Epithelial cell of esophagus (primary cell): ENCODE measurements around the gene MYO9B.

Experiments used
- DNase-seq: peaks from one replicate; pipeline ENCODE4 v3.0.0; 2010; ENCODE audit warnings: low read depth
- H3K4me3 ChIP-seq: 2 replicates; pipeline ENCODE4 v1.5.1; 2011; ENCODE audit warnings: mild to moderate bottlenecking, low read length, control low read depth
- TF ChIP-seq, protein P1 (sequence below): IDR thresholded peaks from 2 replicates; pipeline ENCODE4 v1.5.1; 2011; ENCODE audit warnings: low read depth, mild to moderate bottlenecking, low read length, control low read depth, inconsistent platforms; ENCODE audit not compliant: insufficient read depth; ENCODE audit errors: missing control alignments

The MYO9B gene

DNA sequence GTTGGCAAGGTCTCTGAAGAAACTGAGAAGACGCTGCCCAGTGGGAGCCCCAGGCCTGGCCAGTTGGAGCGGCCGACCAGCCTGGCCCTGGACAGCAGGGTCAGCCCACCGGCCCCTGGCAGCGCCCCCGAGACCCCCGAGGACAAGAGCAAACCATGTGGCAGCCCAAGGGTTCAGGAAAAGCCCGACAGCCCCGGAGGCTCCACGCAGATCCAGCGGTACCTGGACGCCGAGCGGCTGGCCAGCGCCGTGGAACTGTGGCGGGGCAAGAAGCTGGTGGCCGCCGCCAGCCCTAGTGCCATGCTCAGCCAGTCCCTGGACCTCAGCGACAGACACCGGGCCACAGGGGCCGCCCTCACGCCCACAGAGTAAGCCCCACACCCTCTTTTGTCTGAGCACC is 119.5 kb downstream of the MYO9B start:
- TF ChIP-seq, protein P1, sequence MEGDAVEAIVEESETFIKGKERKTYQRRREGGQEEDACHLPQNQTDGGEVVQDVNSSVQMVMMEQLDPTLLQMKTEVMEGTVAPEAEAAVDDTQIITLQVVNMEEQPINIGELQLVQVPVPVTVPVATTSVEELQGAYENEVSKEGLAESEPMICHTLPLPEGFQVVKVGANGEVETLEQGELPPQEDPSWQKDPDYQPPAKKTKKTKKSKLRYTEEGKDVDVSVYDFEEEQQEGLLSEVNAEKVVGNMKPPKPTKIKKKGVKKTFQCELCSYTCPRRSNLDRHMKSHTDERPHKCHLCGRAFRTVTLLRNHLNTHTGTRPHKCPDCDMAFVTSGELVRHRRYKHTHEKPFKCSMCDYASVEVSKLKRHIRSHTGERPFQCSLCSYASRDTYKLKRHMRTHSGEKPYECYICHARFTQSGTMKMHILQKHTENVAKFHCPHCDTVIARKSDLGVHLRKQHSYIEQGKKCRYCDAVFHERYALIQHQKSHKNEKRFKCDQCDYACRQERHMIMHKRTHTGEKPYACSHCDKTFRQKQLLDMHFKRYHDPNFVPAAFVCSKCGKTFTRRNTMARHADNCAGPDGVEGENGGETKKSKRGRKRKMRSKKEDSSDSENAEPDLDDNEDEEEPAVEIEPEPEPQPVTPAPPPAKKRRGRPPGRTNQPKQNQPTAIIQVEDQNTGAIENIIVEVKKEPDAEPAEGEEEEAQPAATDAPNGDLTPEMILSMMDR = no peak
- no peak for DNase-seq

DNA sequence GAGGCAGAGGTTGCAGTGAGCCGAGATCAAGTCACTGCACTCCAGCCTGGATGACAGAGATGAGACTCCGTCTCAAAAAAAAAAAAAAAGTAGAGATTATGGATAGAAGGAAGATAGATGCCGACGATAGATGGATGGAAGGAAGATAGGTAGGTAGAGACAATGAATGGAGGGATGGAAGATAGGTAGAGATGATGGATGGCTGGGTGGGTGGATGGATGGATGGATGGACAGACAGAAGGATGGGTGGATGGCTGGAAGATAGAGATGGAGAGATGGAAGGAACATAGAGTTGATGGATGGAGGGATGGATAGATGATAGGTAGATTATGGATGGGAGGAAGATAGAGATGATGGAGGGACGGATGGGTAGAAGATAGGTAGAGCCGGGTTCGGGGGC is 121.0 kb downstream of the MYO9B start:
- H3K4me3 ChIP-seq = no peak overlapping the region
- TF ChIP-seq, protein P1 = no peak
- no peak for DNase-seq

More for the DNA sequence above, 119.5 kb downstream of the MYO9B start:
- H3K4me3 ChIP-seq = no peak overlapping the region

DNA sequence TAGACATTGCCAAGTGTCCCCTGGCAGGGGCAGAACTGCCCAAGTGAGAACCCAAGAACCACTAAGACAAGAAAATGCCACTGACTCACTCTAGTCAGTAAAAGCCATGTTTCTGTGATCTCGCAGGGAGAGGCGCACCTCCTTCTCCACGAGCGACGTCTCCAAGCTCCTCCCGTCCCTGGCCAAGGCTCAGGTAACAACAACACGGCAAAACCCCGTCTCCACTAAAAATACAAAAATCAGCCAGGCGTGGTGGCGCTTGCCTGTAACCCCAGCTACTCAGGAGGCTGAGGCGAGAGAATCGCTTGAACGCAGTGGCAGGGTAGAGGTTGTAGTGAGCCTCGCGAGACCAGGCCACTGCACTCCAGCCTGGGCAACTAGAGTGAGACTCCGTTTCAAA is 122.1 kb downstream of the MYO9B start:
- no peak for DNase-seq
- TF ChIP-seq, protein P1 = no peak
- no peak overlapping the region for H3K4me3 ChIP-seq

DNA sequence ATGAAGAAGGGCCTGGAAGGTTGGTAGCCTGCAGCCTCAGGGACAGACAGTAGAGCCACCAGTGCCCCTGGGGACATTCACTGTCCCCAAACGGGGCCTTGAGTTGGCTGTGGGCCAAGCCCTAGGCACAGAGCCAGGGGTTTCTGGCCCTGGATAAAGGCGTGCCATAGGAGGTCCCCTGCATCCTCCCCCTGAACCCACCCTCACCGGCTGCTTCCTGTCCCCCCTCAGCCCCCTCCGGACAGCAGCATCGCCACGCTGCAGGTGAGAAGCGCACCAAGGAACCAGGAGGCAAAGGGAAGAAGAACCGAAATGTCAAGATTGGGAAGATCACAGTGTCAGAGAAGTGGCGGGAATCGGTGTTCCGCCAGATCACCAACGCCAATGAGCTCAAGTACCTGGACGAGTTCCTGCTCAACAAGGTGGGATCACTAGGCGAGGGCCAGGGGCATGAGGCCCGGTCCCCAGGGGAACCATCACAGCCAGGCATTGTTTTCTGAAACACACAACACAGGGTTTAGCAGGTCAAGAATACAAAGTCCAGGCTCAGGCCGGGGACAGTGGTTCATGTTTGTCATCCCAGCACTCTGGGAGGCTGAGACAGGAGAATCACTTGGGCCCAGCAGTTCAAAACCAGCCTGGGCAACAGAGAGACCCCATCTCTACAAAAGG is 125.0 kb downstream of the MYO9B start:
- TF ChIP-seq, protein P1 = no peak
- H3K4me3 ChIP-seq = no peak overlapping the region

DNA sequence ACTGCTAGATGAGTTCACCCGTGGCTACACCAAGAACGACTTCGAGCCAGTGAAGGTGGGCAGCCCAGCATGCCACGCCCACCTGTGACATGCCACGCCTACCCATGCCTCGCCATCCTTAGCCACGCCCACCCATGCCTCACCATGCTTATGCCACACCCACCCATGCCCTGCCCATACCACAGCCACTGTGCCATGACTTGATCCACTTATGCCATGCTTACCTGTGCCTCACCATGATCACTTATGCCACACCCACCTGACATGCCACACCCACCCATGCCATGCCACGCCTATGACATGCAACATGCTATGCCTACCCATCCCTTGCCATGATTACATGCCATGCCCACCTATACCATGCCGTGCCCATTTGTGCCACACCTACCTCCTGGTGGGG is 126.7 kb downstream of the MYO9B start:
- peak; percentile 65 for DNase-seq
- no peak overlapping the region for H3K4me3 ChIP-seq
- TF ChIP-seq, protein P1 = no peak

More for the DNA sequence above, 125.0 kb downstream of the MYO9B start:
- no peak for DNase-seq

DNA sequence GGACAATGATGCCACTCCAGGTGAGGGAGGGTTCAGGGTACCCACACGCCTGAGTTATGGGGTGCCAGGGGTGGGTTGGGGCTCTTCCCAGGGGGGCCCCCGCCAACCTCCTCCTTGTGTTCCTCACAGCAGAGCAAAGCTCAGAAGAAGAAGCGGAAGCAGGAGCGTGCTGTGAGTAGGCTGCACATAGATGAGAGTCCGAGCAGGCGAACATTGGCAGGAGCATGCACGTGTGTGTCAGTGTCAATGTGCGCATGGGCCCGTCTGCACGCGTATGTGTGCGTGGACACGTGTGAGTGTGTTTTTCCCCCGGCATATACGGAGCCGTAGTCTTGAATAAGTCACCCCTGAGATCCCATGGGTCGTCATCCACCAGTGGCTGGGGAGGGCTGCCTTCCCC is 127.1 kb downstream of the MYO9B start:
- TF ChIP-seq, protein P1 = no peak
- no peak for DNase-seq
- H3K4me3 ChIP-seq = no peak overlapping the region

DNA sequence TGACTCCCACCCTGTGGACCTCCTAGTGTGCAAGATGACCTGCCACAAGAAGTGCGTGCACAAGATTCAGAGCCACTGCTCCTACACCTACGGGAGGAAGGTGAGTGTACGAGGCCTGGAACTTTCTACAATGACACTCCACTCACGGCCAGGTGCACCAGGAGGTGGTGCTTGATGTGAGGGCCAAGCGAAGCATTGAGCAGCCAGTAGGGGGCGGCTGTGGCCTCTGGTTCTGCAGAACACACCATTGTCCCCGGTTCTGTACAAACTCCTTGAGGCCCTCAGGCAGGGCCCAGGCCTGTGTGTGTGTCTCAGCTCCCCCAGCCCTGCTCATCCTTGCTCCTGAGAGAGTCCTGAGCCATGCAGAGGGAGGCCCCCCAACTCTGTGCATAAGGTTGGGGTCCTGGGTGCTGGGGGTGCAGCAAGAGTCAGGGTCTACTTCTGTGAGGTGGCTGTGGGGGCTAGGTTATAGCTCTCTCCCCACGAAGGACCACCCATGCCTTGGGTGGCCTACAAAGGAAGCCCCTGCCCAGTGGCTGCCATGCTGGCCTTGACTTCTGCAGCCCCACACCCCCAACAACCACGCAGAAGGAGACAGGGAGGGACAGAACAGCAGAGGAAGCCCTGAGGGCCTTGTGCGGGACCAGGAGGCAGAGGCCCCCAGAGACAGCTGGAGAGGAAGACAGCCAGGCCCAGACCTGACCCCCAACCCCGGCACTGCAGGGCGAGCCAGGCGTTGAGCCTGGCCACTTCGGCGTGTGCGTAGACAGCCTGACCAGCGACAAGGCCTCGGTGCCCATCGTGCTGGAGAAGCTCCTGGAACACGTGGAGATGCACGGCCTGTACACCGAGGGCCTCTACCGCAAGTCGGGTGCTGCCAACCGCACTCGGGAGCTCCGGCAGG is 129.9 kb downstream of the MYO9B start:
- no peak overlapping the region for H3K4me3 ChIP-seq
- TF ChIP-seq, protein P1 = peak; percentile 72
- peak; percentile 76 for DNase-seq
